ENCODE results near the gene ZMYND11.

GRCh38 chr10:232061-232460 is 96.8 kb downstream of the ZMYND11 start:
- TF ChIP-seq CHD1 (IDR thresholded peaks at IDR 0.05; ENCODE audit: low read depth, low read length) (no peak), CTCF (IDR thresholded peaks at IDR 0.05; ENCODE audit: control extremely low read depth in 1 of 3, insufficient read depth in 1 of 3, low read depth in 1 of 3, low read length in 3 of 3) (no peak), EGR1 (IDR thresholded peaks at IDR 0.05; ENCODE audit: borderline replicate concordance, low read depth, low read length) (no peak), GABPA (IDR thresholded peaks at IDR 0.05; ENCODE audit: borderline replicate concordance, insufficient read depth, low read length) (no peak), POLR2AphosphoS5 (IDR thresholded peaks at IDR 0.05; ENCODE audit: low read depth, low read length) (no peak), RAD21 (IDR thresholded peaks at IDR 0.05 in 1 of 2, conservative IDR thresholded peaks at IDR 0.05 in 1 of 2; ENCODE audit: low read depth in 2 of 2, low read length in 2 of 2) (no peak), EZH2 (IDR thresholded peaks at IDR 0.05; ENCODE audit: low read depth, low read length, severe bottlenecking) (no peak), POLR2A (IDR thresholded peaks at IDR 0.05; ENCODE audit: control extremely low read depth in 1 of 2, low read depth in 2 of 2, low read length in 2 of 2) (no peak), HDAC6 (IDR thresholded peaks at IDR 0.05; ENCODE audit: low read depth, low read length) (no peak), JUND (IDR thresholded peaks at IDR 0.05; ENCODE audit: low read length) (no peak)
